Measurements from ENCODE around the gene CNTF.

DNA sequence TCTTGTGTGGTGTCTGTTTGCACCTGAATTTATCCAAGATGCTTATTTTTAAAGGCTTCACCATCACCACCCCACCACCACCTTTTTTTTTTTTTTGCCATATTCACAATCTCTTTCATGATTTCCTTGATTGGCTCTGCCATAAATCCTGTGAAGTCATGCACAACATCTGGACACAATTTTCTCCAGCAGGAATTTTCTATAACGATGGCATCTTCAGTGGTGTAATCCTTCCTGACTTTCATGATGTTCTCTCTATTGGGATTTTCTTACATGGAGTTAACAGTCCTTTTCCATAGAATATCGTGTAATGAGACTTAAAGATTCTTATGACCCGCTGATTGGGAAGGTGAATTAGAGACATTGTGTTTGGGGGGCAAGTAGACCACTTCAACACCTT is 25.8 kb upstream of the CNTF start:
- TF ChIP-seq CTCF (IDR thresholded peaks at IDR 0.05) = no peak
- TF ChIP-seq POLR2AphosphoS5 (IDR thresholded peaks at IDR 0.05) = no peak
- TF ChIP-seq POLR2A (IDR thresholded peaks at IDR 0.05) = no peak
